ENCODE results near the gene SWSAP1.
"Not testable (repeated sequence)": the region's sequence is repeated elsewhere in the genome, so short reads cannot be mapped to it uniquely, and the experiment has no call there.

Gene SWSAP1

GRCh38 chr19:11374433-11375142 is at the start of gene SWSAP1:
TSS of gene SWSAP1 (plus strand) at chr19:11374666. CDS start at chr19:11374681, 15 bp downstream.
- in situ Hi-C loops (cut with MboI; ENCODE audit: low sequenced_read_pairs): no loop called here

- in situ Hi-C loops (cut with MboI; ENCODE audit: low sequenced_read_pairs): no loop called here
Observed at GRCh38 chr19:11324748-11325389, 49.6 kb upstream of the SWSAP1 start.

GRCh38 chr19:11325544-11325943 is 48.9 kb upstream of the SWSAP1 start:
- in situ Hi-C loops (cut with MboI; ENCODE audit: low sequenced_read_pairs): no loop called here

- in situ Hi-C loops (cut with MboI; ENCODE audit: low sequenced_read_pairs): no loop called here
Observed at GRCh38 chr19:11330127-11330526, 44.3 kb upstream of the SWSAP1 start.

GRCh38 chr19:11331502-11331901 is 43.0 kb upstream of the SWSAP1 start:
- in situ Hi-C loops (cut with MboI; ENCODE audit: low sequenced_read_pairs): no loop called here

GRCh38 chr19:11332822-11333221 is 41.6 kb upstream of the SWSAP1 start:
- in situ Hi-C loops (cut with MboI; ENCODE audit: low sequenced_read_pairs): no loop called here

GRCh38 chr19:11333838-11334237 is 40.6 kb upstream of the SWSAP1 start:
- in situ Hi-C loops (cut with MboI; ENCODE audit: low sequenced_read_pairs): not testable (repeated sequence)

GRCh38 chr19:11335449-11336146 is 38.9 kb upstream of the SWSAP1 start:
- in situ Hi-C loops (cut with MboI; ENCODE audit: low sequenced_read_pairs): no loop called here

GRCh38 chr19:11337080-11337479 is 37.4 kb upstream of the SWSAP1 start:
- in situ Hi-C loops (cut with MboI; ENCODE audit: low sequenced_read_pairs): no loop called here

- in situ Hi-C loops (cut with MboI; ENCODE audit: low sequenced_read_pairs): no loop called here
Observed at GRCh38 chr19:11338121-11338520, 36.3 kb upstream of the SWSAP1 start.

GRCh38 chr19:11338569-11339253 is 35.8 kb upstream of the SWSAP1 start:
- in situ Hi-C loops (cut with MboI; ENCODE audit: low sequenced_read_pairs): no loop called here

- in situ Hi-C loops (cut with MboI; ENCODE audit: low sequenced_read_pairs): no loop called here
Observed at GRCh38 chr19:11339254-11340098, 35.0 kb upstream of the SWSAP1 start, which contains the start of gene RAB3D. TSS of gene RAB3D (minus strand) at chr19:11339657. CDS start at chr19:11337399, 2,258 bp downstream.

GRCh38 chr19:11340099-11340467 is 34.4 kb upstream of the SWSAP1 start:
- in situ Hi-C loops (cut with MboI; ENCODE audit: low sequenced_read_pairs): not testable (repeated sequence)

GRCh38 chr19:11342429-11342828 is 32.0 kb upstream of the SWSAP1 start:
- in situ Hi-C loops (cut with MboI; ENCODE audit: low sequenced_read_pairs): no loop called here

GRCh38 chr19:11345122-11345803 is 29.2 kb upstream of the SWSAP1 start:
- in situ Hi-C loops (cut with MboI; ENCODE audit: low sequenced_read_pairs): no loop called here

- in situ Hi-C loops (cut with MboI; ENCODE audit: low sequenced_read_pairs): no loop called here
Observed at GRCh38 chr19:11346104-11346940, 28.1 kb upstream of the SWSAP1 start, which contains the start of the genes CCDC159 and TMEM205. TSS of gene CCDC159 (plus strand) at chr19:11346519. CDS start at chr19:11346607, 88 bp downstream. TSS of gene TMEM205 (minus strand) at chr19:11346268. CDS start at chr19:11345619, 649 bp downstream.

- in situ Hi-C loops (cut with MboI; ENCODE audit: low sequenced_read_pairs): no loop called here
Observed at GRCh38 chr19:11347546-11348039, 26.9 kb upstream of the SWSAP1 start.

- in situ Hi-C loops (cut with MboI; ENCODE audit: low sequenced_read_pairs): no loop called here
Observed at GRCh38 chr19:11349171-11349570, 25.3 kb upstream of the SWSAP1 start.
